Neural progenitor cell (in vitro differentiated cells): ENCODE data around the gene SMIM21. TPM values are rescaled to one million over a fixed set of nuclear protein-coding genes. Genes with fewer than 3 reads are reported as not detected.

ENCODE experiments used
- DNase-seq: peaks from one replicate; pipeline ENCODE4 v3.0.0-alpha.2; 2016; ENCODE audit warnings: low spot score
- H2AFZ ChIP-seq: fragments of 200-600 bp; sonication (generic); replicated peaks from 2 replicates; pipeline ENCODE4 v1.6.1; 2016; ENCODE audit warnings: antibody characterized with exemption
- H3F3A ChIP-seq: fragments of 200-600 bp; sonication (generic); 2 replicates; pipeline ENCODE4 v1.6.1; 2016; ENCODE audit warnings: antibody characterized with exemption, low read depth
- H3K27ac ChIP-seq: fragments of 200-600 bp; sonication (generic); 2 replicates; pipeline ENCODE4 v1.5.1; 2016; ENCODE audit warnings: mild to moderate bottlenecking
- H3K27me3 ChIP-seq: fragments of 200-600 bp; sonication (generic); 2 replicates; pipeline ENCODE4 v1.6.1; 2016; ENCODE audit warnings: mild to moderate bottlenecking, moderate library complexity
- H3K36me3 ChIP-seq: fragments of 200-600 bp; sonication (generic); 2 replicates; pipeline ENCODE4 v1.5.1; 2016
- H3K4me1 ChIP-seq: fragments of 200-600 bp; sonication (generic); 2 replicates; pipeline ENCODE4 v1.6.1; 2016; ENCODE audit warnings: mixed run types
- H3K4me2 ChIP-seq: fragments of 200-600 bp; sonication (generic); 2 replicates; pipeline ENCODE4 v1.6.1; 2016
- H3K4me3 ChIP-seq: fragments of 200-600 bp; sonication (generic); 2 replicates; pipeline ENCODE4 v1.5.1; 2016
- H3K79me2 ChIP-seq: fragments of 200-600 bp; sonication (generic); 2 replicates; pipeline ENCODE4 v1.6.1; 2016; ENCODE audit warnings: low read depth
- H3K9ac ChIP-seq: fragments of 200-600 bp; sonication (generic); 2 replicates; pipeline ENCODE4 v1.6.1; 2016
- H3K9me3 ChIP-seq: fragments of 200-600 bp; sonication (generic); 2 replicates; pipeline ENCODE4 v1.5.1; 2016; ENCODE audit warnings: low read depth
- H4K20me1 ChIP-seq: fragments of 200-600 bp; sonication (generic); 2 replicates; pipeline ENCODE4 v1.6.1; 2016; ENCODE audit warnings: low read depth
- H3K27ac Mint-ChIP-seq: 3 replicates; pipeline ENCODE4 v1.8.0; 2021; ENCODE audit warnings: mixed read lengths
- H3K27me3 Mint-ChIP-seq: 2 replicates; pipeline ENCODE4 v1.8.0; 2022; ENCODE audit warnings: low read depth, mild to moderate bottlenecking, inconsistent platforms, moderate library complexity, mixed read lengths; ENCODE audit not compliant: insufficient read depth
- H3K36me3 Mint-ChIP-seq: 3 replicates; pipeline ENCODE4 v1.8.0; 2021; ENCODE audit warnings: mixed read lengths
- H3K4me1 Mint-ChIP-seq: 3 replicates; pipeline ENCODE4 v1.8.0; 2021; ENCODE audit warnings: mixed read lengths
- H3K4me3 Mint-ChIP-seq: 3 replicates; pipeline ENCODE4 v1.8.0; 2021; ENCODE audit warnings: mild to moderate bottlenecking, moderate library complexity, mixed read lengths
- H3K9me3 Mint-ChIP-seq: 3 replicates; pipeline ENCODE4 v1.8.0; 2020; ENCODE audit warnings: mixed read lengths
- CTCF ChIP-seq: fragments of 200-600 bp; sonication (generic); IDR thresholded peaks from 2 replicates; pipeline ENCODE4 v1.5.1; 2017; ENCODE audit warnings: antibody characterized with exemption, mild to moderate bottlenecking
- EZH2 ChIP-seq: fragments of 200-600 bp; sonication (generic); IDR thresholded peaks from 2 replicates; pipeline ENCODE4 v1.6.1; 2017; ENCODE audit warnings: antibody characterized with exemption, mild to moderate bottlenecking, moderate library complexity
- EZH2phosphoT487 ChIP-seq: fragments of 200-600 bp; sonication (generic); IDR thresholded peaks from 2 replicates; pipeline ENCODE4 v1.6.1; 2017; ENCODE audit warnings: antibody characterized with exemption
- total RNA-seq: library from RNA; depleted of rRNA; stranded (reverse); fragments of >200 nt; gene quantifications from 2 replicates; pipeline ENCODE4 v1.2.3, GENCODE V29; 2015; ENCODE audit warnings: low replicate concordance

Gene SMIM21
- total RNA-seq, 1 donor from 2014 or later, result not detected

- H3K9me3 Mint-ChIP-seq, result no peaks in the 10 kb centered on the region
- H3K4me3 Mint-ChIP-seq, result peak overlapping the region; percentile 38
- Histone ChIP-seq H4K20me1 (no peaks in the 10 kb centered on the region), H2AFZ (no peak overlapping the region), H3K9ac (no peak overlapping the region), H3K79me2 (no peaks in the 10 kb centered on the region), H3K4me1 (peaks cover 16% of the 10 kb centered on the region), H3K27ac (no peak overlapping the region), H3K36me3 (no peaks in the 10 kb centered on the region), H3K4me3 (no peak overlapping the region), H3K9me3 (no peaks in the 10 kb centered on the region), H3F3A (peaks cover 19% of the 10 kb centered on the region), H3K27me3 (no peaks in the 10 kb centered on the region), H3K4me2 (peak overlapping the region; percentile 47)
- DNase-seq, result peak; percentile 91
- TF ChIP-seq EZH2 (no peak), EZH2phosphoT487 (no peak), CTCF (no peak)
- no peaks in the 10 kb centered on the region for H3K36me3 Mint-ChIP-seq
- H3K27me3 Mint-ChIP-seq, result peaks cover 5% of the 10 kb centered on the region
- H3K27ac Mint-ChIP-seq, result no peak overlapping the region
- peaks cover 25% of the 10 kb centered on the region for H3K4me1 Mint-ChIP-seq
These were observed 19.8 kb downstream of the SMIM21 start for GRCh38 chr18:75407468-75408437.

GRCh38 chr18:75406491-75407445, 20.7 kb downstream of the SMIM21 start:
- peak overlapping the region; percentile 47 for H3K4me2 ChIP-seq
- H2AFZ ChIP-seq, result no peak overlapping the region
- peak; percentile 8 for DNase-seq
- H3K9ac ChIP-seq, result no peak overlapping the region
- H3F3A ChIP-seq, result peaks cover 19% of the 10 kb centered on the region
- H3K79me2 ChIP-seq, result no peaks in the 10 kb centered on the region
- peaks cover 16% of the 10 kb centered on the region for H3K4me1 ChIP-seq
- Mint-ChIP-seq H3K4me1 (peaks cover 25% of the 10 kb centered on the region), H3K27ac (no peak overlapping the region), H3K36me3 (no peaks in the 10 kb centered on the region), H3K4me3 (peak overlapping the region; percentile 38), H3K9me3 (no peaks in the 10 kb centered on the region), H3K27me3 (peaks cover 5% of the 10 kb centered on the region)
- TF ChIP-seq EZH2phosphoT487, result no peak
- TF ChIP-seq CTCF, result no peak
- TF ChIP-seq EZH2, result no peak
- H3K4me3 ChIP-seq, result no peak overlapping the region
- no peaks in the 10 kb centered on the region for H3K36me3 ChIP-seq
- H3K27ac ChIP-seq, result no peak overlapping the region
- H3K9me3 ChIP-seq, result no peaks in the 10 kb centered on the region
- no peaks in the 10 kb centered on the region for H4K20me1 ChIP-seq
- no peaks in the 10 kb centered on the region for H3K27me3 ChIP-seq

GRCh38 chr18:75405351-75405750, 22.2 kb downstream of the SMIM21 start:
- Mint-ChIP-seq H3K27ac (no peak overlapping the region), H3K4me1 (peaks cover 25% of the 10 kb centered on the region), H3K27me3 (peaks cover 4% of the 10 kb centered on the region), H3K4me3 (no peak overlapping the region), H3K9me3 (no peaks in the 10 kb centered on the region), H3K36me3 (no peaks in the 10 kb centered on the region)
- no peak overlapping the region for H3K4me2 ChIP-seq
- peaks cover 19% of the 10 kb centered on the region for H3F3A ChIP-seq
- no peak overlapping the region for H3K9ac ChIP-seq
- no peak overlapping the region for H3K27ac ChIP-seq
- no peaks in the 10 kb centered on the region for H3K9me3 ChIP-seq
- H3K79me2 ChIP-seq, result no peaks in the 10 kb centered on the region
- H3K36me3 ChIP-seq, result no peaks in the 10 kb centered on the region
- no peak overlapping the region for H2AFZ ChIP-seq
- no peak for TF ChIP-seq EZH2
- no peak for TF ChIP-seq CTCF
- TF ChIP-seq EZH2phosphoT487, result no peak
- peaks cover 16% of the 10 kb centered on the region for H3K4me1 ChIP-seq
- no peaks in the 10 kb centered on the region for H3K27me3 ChIP-seq
- DNase-seq, result no peak
- H4K20me1 ChIP-seq, result no peaks in the 10 kb centered on the region
- H3K4me3 ChIP-seq, result no peak overlapping the region
